Measurements from ENCODE around the gene ZSCAN25. TPM values are rescaled to one million over a fixed set of nuclear protein-coding genes. Genes with fewer than 3 reads are reported as not detected.

ZSCAN25 gene
- total RNA-seq, 1 experiment from 2014 or later: 20.6 TPM

GRCh38 chr7:99665312-99666012 is 48.7 kb downstream of the ZSCAN25 start:
- H3K27ac ChIP-seq (ENCODE audit: low read depth, low read length, poor library complexity, severe bottlenecking): no peak overlapping the region
- no peaks in the 10 kb centered on the region for H3K9me3 ChIP-seq (ENCODE audit: low read depth, low read length, poor library complexity, severe bottlenecking)
- no peak for TF ChIP-seq CTCF (conservative IDR thresholded peaks at IDR 0.05; ENCODE audit: low read depth, low read length)
- TF ChIP-seq EZH2 (IDR thresholded peaks at IDR 0.05; ENCODE audit: borderline replicate concordance, low read depth, low read length, poor library complexity, severe bottlenecking): no peak
- no peak overlapping the region for H3K4me3 ChIP-seq (ENCODE audit: low read depth, low read length, poor library complexity, severe bottlenecking)
- ChIA-PET POLR2A (ENCODE audit: low non-redundant PET) (no interaction called here), CTCF (no interaction called here)
- no peak for DNase-seq (ENCODE audit: low spot score)
- H3K36me3 ChIP-seq (ENCODE audit: insufficient read depth, low read length, poor library complexity, severe bottlenecking): no peaks in the 10 kb centered on the region
- H3K4me1 ChIP-seq (ENCODE audit: insufficient read depth, low read length, poor library complexity, severe bottlenecking): no peaks in the 10 kb centered on the region
- no TSS peak for BruUV-seq (replicated peaks)
- no peaks in the 10 kb centered on the region for H3K27me3 ChIP-seq (replicated peaks; ENCODE audit: insufficient read depth, low read depth, low read length, poor library complexity)
- intact Hi-C loops (cut with micrococcal nuclease; ENCODE audit: unreplicated experiment): no loop called here

GRCh38 chr7:99666013-99666395 is 49.3 kb downstream of the ZSCAN25 start:
- ChIA-PET CTCF (no interaction called here), POLR2A (ENCODE audit: low non-redundant PET) (no interaction called here)
- intact Hi-C loops (cut with micrococcal nuclease; ENCODE audit: unreplicated experiment): no loop called here
- Histone ChIP-seq H3K4me1 (ENCODE audit: insufficient read depth, low read length, poor library complexity, severe bottlenecking) (no peaks in the 10 kb centered on the region), H3K4me3 (ENCODE audit: low read depth, low read length, poor library complexity, severe bottlenecking) (no peak overlapping the region), H3K27ac (ENCODE audit: low read depth, low read length, poor library complexity, severe bottlenecking) (no peak overlapping the region), H3K9me3 (ENCODE audit: low read depth, low read length, poor library complexity, severe bottlenecking) (no peaks in the 10 kb centered on the region), H3K36me3 (ENCODE audit: insufficient read depth, low read length, poor library complexity, severe bottlenecking) (no peaks in the 10 kb centered on the region), H3K27me3 (replicated peaks; ENCODE audit: insufficient read depth, low read depth, low read length, poor library complexity) (no peaks in the 10 kb centered on the region)
- TF ChIP-seq CTCF (conservative IDR thresholded peaks at IDR 0.05; ENCODE audit: low read depth, low read length) (no peak), EZH2 (IDR thresholded peaks at IDR 0.05; ENCODE audit: borderline replicate concordance, low read depth, low read length, poor library complexity, severe bottlenecking) (no peak)
- no peak for DNase-seq (ENCODE audit: low spot score)
- BruUV-seq (replicated peaks): no TSS peak

- ChIA-PET POLR2A (ENCODE audit: low non-redundant PET) (no interaction called here), CTCF (no interaction called here)
- no TSS peak for BruUV-seq (replicated peaks)
- intact Hi-C loops (cut with micrococcal nuclease; ENCODE audit: unreplicated experiment): no loop called here
- no peak for TF ChIP-seq EZH2 (IDR thresholded peaks at IDR 0.05; ENCODE audit: borderline replicate concordance, low read depth, low read length, poor library complexity, severe bottlenecking)
- Histone ChIP-seq H3K4me1 (ENCODE audit: insufficient read depth, low read length, poor library complexity, severe bottlenecking) (no peaks in the 10 kb centered on the region), H3K27me3 (replicated peaks; ENCODE audit: insufficient read depth, low read depth, low read length, poor library complexity) (no peaks in the 10 kb centered on the region), H3K4me3 (ENCODE audit: low read depth, low read length, poor library complexity, severe bottlenecking) (no peak overlapping the region), H3K36me3 (ENCODE audit: insufficient read depth, low read length, poor library complexity, severe bottlenecking) (no peaks in the 10 kb centered on the region), H3K27ac (ENCODE audit: low read depth, low read length, poor library complexity, severe bottlenecking) (no peak overlapping the region), H3K9me3 (ENCODE audit: low read depth, low read length, poor library complexity, severe bottlenecking) (no peaks in the 10 kb centered on the region)
- DNase-seq (ENCODE audit: low spot score): no peak
These were observed 50.4 kb downstream of the ZSCAN25 start for GRCh38 chr7:99667179-99667578.

- ChIA-PET CTCF (no interaction called here), POLR2A (ENCODE audit: low non-redundant PET) (no interaction called here)
- intact Hi-C loops (cut with micrococcal nuclease; ENCODE audit: unreplicated experiment): no loop called here
- no peak for DNase-seq (ENCODE audit: low spot score)
- TF ChIP-seq EZH2 (IDR thresholded peaks at IDR 0.05; ENCODE audit: borderline replicate concordance, low read depth, low read length, poor library complexity, severe bottlenecking) (no peak), CTCF (conservative IDR thresholded peaks at IDR 0.05; ENCODE audit: low read depth, low read length) (no peak)
- H3K4me3 ChIP-seq (ENCODE audit: low read depth, low read length, poor library complexity, severe bottlenecking): no peak overlapping the region
- no peaks in the 10 kb centered on the region for H3K27me3 ChIP-seq (replicated peaks; ENCODE audit: insufficient read depth, low read depth, low read length, poor library complexity)
- no peaks in the 10 kb centered on the region for H3K4me1 ChIP-seq (ENCODE audit: insufficient read depth, low read length, poor library complexity, severe bottlenecking)
- no peak overlapping the region for H3K27ac ChIP-seq (ENCODE audit: low read depth, low read length, poor library complexity, severe bottlenecking)
- H3K36me3 ChIP-seq (ENCODE audit: insufficient read depth, low read length, poor library complexity, severe bottlenecking): no peaks in the 10 kb centered on the region
- H3K9me3 ChIP-seq (ENCODE audit: low read depth, low read length, poor library complexity, severe bottlenecking): no peaks in the 10 kb centered on the region
- no TSS peak for BruUV-seq (replicated peaks)
These were observed 51.8 kb downstream of the ZSCAN25 start for GRCh38 chr7:99668541-99668940.
